GM19238 (cell line): Measurements from ENCODE around the gene TENT4A.

Source experiments
- DNase-seq: peaks from one replicate; pipeline ENCODE4 v3.0.0; 2011; ENCODE audit warnings: low spot score; ENCODE audit not compliant: insufficient read length

TENT4A gene

GRCh38 chr5:6717247-6717646 is 4.0 kb downstream of the TENT4A start:
- no peak for DNase-seq

GRCh38 chr5:6717687-6718086 is 4.5 kb downstream of the TENT4A start:
- DNase-seq: no peak

GRCh38 chr5:6718161-6718681 is 5.0 kb downstream of the TENT4A start:
- no peak for DNase-seq

- no peak for DNase-seq
These were observed 5.5 kb downstream of the TENT4A start for GRCh38 chr5:6718718-6719117.

GRCh38 chr5:6719417-6719816 is 6.2 kb downstream of the TENT4A start:
- DNase-seq: no peak

GRCh38 chr5:6719896-6720560 is 6.8 kb downstream of the TENT4A start:
- no peak for DNase-seq

- DNase-seq: no peak
These were observed 7.3 kb downstream of the TENT4A start for GRCh38 chr5:6720561-6720921.

GRCh38 chr5:6721442-6721841 is 8.2 kb downstream of the TENT4A start:
- no peak for DNase-seq

GRCh38 chr5:6722015-6722414 is 8.8 kb downstream of the TENT4A start:
- DNase-seq: peak; percentile 46

- no peak for DNase-seq
These were observed 10.0 kb downstream of the TENT4A start for GRCh38 chr5:6723122-6723815.

GRCh38 chr5:6723816-6724300 is 10.6 kb downstream of the TENT4A start:
- no peak for DNase-seq

GRCh38 chr5:6724321-6724929 is 11.2 kb downstream of the TENT4A start:
- DNase-seq: no peak

GRCh38 chr5:6725421-6725820 is 12.2 kb downstream of the TENT4A start:
- DNase-seq: no peak

- no peak for DNase-seq
These were observed 12.8 kb downstream of the TENT4A start for GRCh38 chr5:6726006-6726405.

- no peak for DNase-seq
These were observed 14.0 kb downstream of the TENT4A start for GRCh38 chr5:6727231-6727630.

- DNase-seq: peak; percentile 54
These were observed 15.0 kb downstream of the TENT4A start for GRCh38 chr5:6728011-6728794.

- DNase-seq: no peak
These were observed 15.6 kb downstream of the TENT4A start for GRCh38 chr5:6728795-6729183.

- DNase-seq: no peak
These were observed 16.4 kb downstream of the TENT4A start for GRCh38 chr5:6729386-6730310.

GRCh38 chr5:6730407-6730806 is 17.2 kb downstream of the TENT4A start:
- DNase-seq: peak; percentile 45

- DNase-seq: no peak
These were observed 17.6 kb downstream of the TENT4A start for GRCh38 chr5:6730807-6731206.
